Lung (tissue), 12 donors: ENCODE data around the gene CCR1. TPM values are rescaled to one million over a fixed set of nuclear protein-coding genes. Genes with fewer than 3 reads are reported as not detected.
"Not testable (repeated sequence)": the region's sequence is repeated elsewhere in the genome, so short reads cannot be mapped to it uniquely, and the experiment has no call there.

Source experiments
- ATAC-seq: fragments of 200-7000 bp; cut with Tn5 transposase; one replicate; pipeline ENCODE4 v1.9.1; 2020; ENCODE audit warnings: moderate number of reproducible peaks; ENCODE audit not compliant: insufficient read depth, low FRiP score
- DNase-seq, 3 donors: peaks; one replicate each; pipeline ENCODE4 v3.0.0-alpha.2; 2013 to 2017
- H3K27ac ChIP-seq, 2 donors: one replicate each; pipeline ENCODE4 v1.5.1; 2013; ENCODE audit warnings: mild to moderate bottlenecking in 2 of 2, moderate library complexity in 2 of 2, control low read depth in 1 of 2, inconsistent platforms in 1 of 2, low read depth in 1 of 2, low read length in 1 of 2
- H3K27me3 ChIP-seq, 3 donors: one replicate each; pipeline ENCODE4 v1.5.1; 2013; ENCODE audit warnings: low read length in 2 of 3; ENCODE audit not compliant: control insufficient read depth in 3 of 3, insufficient read depth in 3 of 3
- H3K36me3 ChIP-seq, 4 donors: one replicate each; pipeline ENCODE4 v1.5.1; 2013; ENCODE audit warnings: low read length in 4 of 4, mild to moderate bottlenecking in 1 of 4, moderate library complexity in 1 of 4; ENCODE audit not compliant: control insufficient read depth in 4 of 4, insufficient read depth in 4 of 4
- H3K4me1 ChIP-seq, 5 donors: one replicate each; pipeline ENCODE4 v1.5.1; 2013; ENCODE audit warnings: low read length in 5 of 5, mild to moderate bottlenecking in 2 of 5, moderate library complexity in 1 of 5; ENCODE audit not compliant: control insufficient read depth in 5 of 5, insufficient read depth in 5 of 5
- H3K4me3 ChIP-seq: one replicate; pipeline ENCODE4 v1.5.1; 2013; ENCODE audit warnings: mild to moderate bottlenecking, control low read depth, moderate library complexity
- H3K9ac ChIP-seq, 2 donors: one replicate each; pipeline ENCODE4 v1.5.1; 2013; ENCODE audit warnings: low read length in 2 of 2, control low read depth in 1 of 2; ENCODE audit not compliant: insufficient read depth in 1 of 2
- H3K9me3 ChIP-seq, 4 donors: one replicate each; pipeline ENCODE4 v1.5.1; 2013; ENCODE audit warnings: low read length in 3 of 4, mild to moderate bottlenecking in 1 of 4, moderate library complexity in 1 of 4; ENCODE audit not compliant: control insufficient read depth in 4 of 4, insufficient read depth in 3 of 4
- WGBS, 2 donors: extraction: QIAGEN DNeasy Blood & Tissue Kit; methylation state at CpG; one replicate each; pipeline ENCODE4 v1.1.7; 2013; 5-methylcytosine and 5-hydroxymethylcytosine counted together
- polyA plus RNA-seq, 2 donors: library from polyadenylated mRNA; stranded (reverse); fragments of 200-250 nt; gene quantifications; one replicate each; pipeline ENCODE4 v1.2.1, GENCODE V29; 2013
- total RNA-seq, 2 donors: library from RNA; depleted of rRNA in 1 of 2; stranded (reverse); fragments of >200 nt in 1 of 2; gene quantifications; one replicate each; pipeline ENCODE4 v1.2.1, GENCODE V29; 2014 to 2021
- TF ChIP-seq, protein P1 (sequence below): IDR thresholded peaks from 2 replicates; pipeline ENCODE4 v1.5.1; 2012; ENCODE audit warnings: mild to moderate bottlenecking; ENCODE audit errors: control extremely low read depth, extremely low read depth
- donor health status: control.
- donor health status: control.
- donor health status: Bipolar disorder and iron deficiency.
- donor health status: healthy.
- donor health status: DM: yes; HTN: yes; CAD: no.

Gene CCR1
- total and polyA plus RNA-seq, 4 donors, result 9.7 to 95.2 (median 25.3) TPM

DNA sequence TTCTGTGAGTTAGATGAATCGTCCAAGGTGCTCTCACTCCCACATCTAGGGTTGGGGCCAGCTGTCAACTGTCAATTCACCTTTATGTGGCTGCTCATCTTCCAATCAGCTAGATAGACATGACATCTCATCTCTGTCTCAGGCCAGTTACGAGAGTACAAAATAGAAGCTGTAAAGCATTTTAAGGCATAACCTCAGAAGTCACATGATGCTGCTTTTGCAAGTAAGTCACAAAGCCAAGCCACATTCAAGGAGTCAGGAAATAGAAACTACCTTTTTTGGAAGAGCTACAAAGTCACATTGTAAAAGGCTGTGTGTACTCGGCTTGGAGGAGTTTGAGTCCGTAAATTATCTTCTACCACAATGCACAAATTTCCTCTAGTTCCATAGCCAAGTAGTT is 5.1 kb upstream of the CCR1 start:
- ATAC-seq, result no peak
- DNase-seq, result no peak
- Histone ChIP-seq H3K9me3 (no peaks in the 10 kb centered on the region), H3K4me3 (no peak overlapping the region), H3K4me1 (peaks cover 0 to 20% (median 10%) of the 10 kb centered on the region in 5 donors), H3K27ac (no peak overlapping the region), H3K27me3 (no peaks in the 10 kb centered on the region), H3K9ac (no peak overlapping the region), H3K36me3 (no peaks in the 10 kb centered on the region)
- TF ChIP-seq, protein P1, sequence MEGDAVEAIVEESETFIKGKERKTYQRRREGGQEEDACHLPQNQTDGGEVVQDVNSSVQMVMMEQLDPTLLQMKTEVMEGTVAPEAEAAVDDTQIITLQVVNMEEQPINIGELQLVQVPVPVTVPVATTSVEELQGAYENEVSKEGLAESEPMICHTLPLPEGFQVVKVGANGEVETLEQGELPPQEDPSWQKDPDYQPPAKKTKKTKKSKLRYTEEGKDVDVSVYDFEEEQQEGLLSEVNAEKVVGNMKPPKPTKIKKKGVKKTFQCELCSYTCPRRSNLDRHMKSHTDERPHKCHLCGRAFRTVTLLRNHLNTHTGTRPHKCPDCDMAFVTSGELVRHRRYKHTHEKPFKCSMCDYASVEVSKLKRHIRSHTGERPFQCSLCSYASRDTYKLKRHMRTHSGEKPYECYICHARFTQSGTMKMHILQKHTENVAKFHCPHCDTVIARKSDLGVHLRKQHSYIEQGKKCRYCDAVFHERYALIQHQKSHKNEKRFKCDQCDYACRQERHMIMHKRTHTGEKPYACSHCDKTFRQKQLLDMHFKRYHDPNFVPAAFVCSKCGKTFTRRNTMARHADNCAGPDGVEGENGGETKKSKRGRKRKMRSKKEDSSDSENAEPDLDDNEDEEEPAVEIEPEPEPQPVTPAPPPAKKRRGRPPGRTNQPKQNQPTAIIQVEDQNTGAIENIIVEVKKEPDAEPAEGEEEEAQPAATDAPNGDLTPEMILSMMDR, result no peak
- WGBS, 2 donors, result 31 to 57% methylated on average over 4 of the region's 4 CpGs

DNA sequence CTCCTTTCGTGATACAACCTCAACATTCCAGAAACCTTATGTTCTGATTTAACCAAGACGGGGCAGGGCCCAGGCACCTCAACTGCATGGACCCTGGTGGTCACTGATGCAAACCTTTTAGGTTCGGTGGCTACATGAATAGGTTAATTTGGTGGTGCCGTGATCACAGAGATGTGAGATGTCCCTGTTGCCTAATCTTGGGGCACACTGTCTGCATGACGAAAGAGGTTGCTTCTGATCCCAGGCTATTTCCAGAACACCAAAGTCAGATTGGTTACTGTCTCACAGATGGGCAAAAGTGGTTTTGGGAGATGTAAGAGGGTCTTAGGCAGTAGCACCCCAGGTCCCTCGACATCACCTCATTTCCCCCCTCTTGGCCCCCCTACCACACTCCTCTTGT is 4.0 kb upstream of the CCR1 start:
- no peaks in the 10 kb centered on the region for H3K9me3 ChIP-seq
- H3K4me1 ChIP-seq, result peaks cover 0 to 28% (median 10%) of the 10 kb centered on the region in 5 donors

DNA sequence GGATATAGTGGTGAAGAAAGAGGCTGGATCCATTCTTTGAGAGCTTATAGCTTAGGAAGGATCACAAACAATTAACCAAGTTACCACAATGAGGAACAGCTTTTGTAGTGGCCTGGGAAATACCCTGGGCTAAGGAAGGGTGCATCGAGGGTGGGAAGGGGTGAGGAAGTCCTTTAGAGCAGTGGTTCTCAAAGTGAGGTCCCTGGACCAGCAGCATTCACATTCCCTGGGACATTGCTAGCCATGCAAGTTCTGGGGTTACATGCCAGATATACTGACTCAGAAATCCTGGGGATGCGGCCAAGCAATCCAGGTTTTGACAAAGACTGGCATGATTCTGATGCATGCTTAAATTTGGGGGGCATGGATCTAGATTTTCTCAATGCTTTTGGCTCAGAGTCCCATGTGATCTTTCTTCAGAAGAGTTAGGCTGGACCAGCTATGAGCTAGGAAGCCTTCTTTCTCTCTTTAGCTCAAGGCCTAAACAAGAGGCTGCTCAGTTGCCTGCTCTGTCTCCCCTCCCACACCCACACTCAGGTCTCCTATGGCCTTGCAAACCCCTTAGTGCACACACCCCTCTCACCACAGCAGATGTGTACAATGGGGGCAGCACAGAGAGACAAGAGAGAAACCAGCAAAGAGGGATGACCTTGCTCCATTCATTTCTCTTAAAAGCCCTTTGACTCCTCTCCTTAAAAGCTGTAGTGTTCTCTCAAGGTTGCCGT is 1.8 kb upstream of the CCR1 start:
- peaks cover 0 to 26% (median 7%) of the 10 kb centered on the region in 5 donors for H3K4me1 ChIP-seq
- no peak overlapping the region for H3K9ac ChIP-seq
- no peaks in the 10 kb centered on the region for H3K9me3 ChIP-seq
- WGBS, 2 donors, result 64 to 71% methylated on average over 3 of the region's 3 CpGs
- DNase-seq (no peak), ATAC-seq (no peak)
- no peaks in the 10 kb centered on the region for H3K36me3 ChIP-seq
- TF ChIP-seq, protein P1, result no peak
- H3K27me3 ChIP-seq, result no peaks in the 10 kb centered on the region
- no peak overlapping the region for H3K27ac ChIP-seq
- no peak overlapping the region for H3K4me3 ChIP-seq

More for the DNA sequence above, 4.0 kb upstream of the CCR1 start:
- no peak overlapping the region for H3K9ac ChIP-seq
- TF ChIP-seq, protein P1, result no peak
- H3K4me3 ChIP-seq, result no peak overlapping the region
- no peak overlapping the region for H3K27ac ChIP-seq
- 72 to 85% methylated on average over 6 of the region's 6 CpGs for WGBS, 2 donors
- H3K36me3 ChIP-seq, result no peaks in the 10 kb centered on the region
- H3K27me3 ChIP-seq, result no peaks in the 10 kb centered on the region
- ATAC-seq (no peak), DNase-seq (no peak)

DNA sequence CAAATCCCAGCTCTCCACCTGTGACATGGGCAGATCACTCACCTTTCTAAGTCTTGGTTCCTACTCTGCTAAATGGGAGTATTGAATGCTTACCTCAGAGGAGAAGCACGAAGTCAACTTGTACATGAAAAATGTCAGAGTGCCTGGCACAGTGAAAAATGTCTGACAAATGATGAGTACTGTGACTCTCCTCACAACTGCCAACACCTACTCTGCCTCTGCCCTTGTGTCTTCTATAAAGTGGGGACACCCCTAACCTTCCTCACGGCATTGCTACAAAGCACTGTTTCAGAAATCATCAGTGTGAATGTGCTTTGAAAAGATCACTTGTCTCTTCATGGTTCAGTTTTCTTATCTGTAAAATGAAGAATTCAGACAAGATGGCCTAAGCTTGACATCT is 940 bp upstream of the CCR1 start:
- Histone ChIP-seq H3K27me3 (no peaks in the 10 kb centered on the region), H3K9ac (no peak overlapping the region), H3K36me3 (no peaks in the 10 kb centered on the region), H3K27ac (no peak overlapping the region), H3K9me3 (no peaks in the 10 kb centered on the region), H3K4me1 (peaks cover 0 to 23% (median 4%) of the 10 kb centered on the region in 5 donors), H3K4me3 (no peak overlapping the region)
- TF ChIP-seq, protein P1, result no peak
- WGBS, 2 donors, result 47 to 76% methylated on average over 2 of the region's 2 CpGs
- ATAC-seq, result no peak
- DNase-seq, result no peak

DNA sequence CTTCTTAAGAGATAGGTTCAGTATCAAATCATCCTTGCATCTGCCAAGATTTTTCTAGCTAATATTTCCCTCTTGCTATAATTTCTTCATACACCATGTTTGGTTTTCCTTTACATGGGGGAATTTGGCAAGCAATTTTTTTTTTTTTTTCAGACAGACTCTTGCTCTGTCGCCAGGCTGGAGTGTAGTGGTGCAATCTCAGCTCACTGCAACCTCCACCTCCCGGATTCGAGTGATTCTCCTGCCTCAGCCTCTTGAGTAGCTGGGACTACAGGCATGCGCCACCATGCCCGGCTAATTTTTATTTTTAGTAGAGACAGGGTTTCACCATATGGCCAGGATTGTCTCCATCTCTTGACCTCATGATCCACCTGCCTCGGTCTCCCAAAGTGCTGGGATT is 599 bp downstream of the CCR1 start:
- not testable (repeated sequence) for H3K9ac ChIP-seq, H3K27me3 ChIP-seq, H3K9me3 ChIP-seq, DNase-seq, ATAC-seq, H3K4me3 ChIP-seq
- Histone ChIP-seq H3K36me3 (peaks cover 0 to 10% (median 0%) of the 10 kb centered on the region in 4 donors), H3K4me1 (peaks cover 0 to 23% (median 4%) of the 10 kb centered on the region in 5 donors), H3K27ac (peak overlapping the region in 1 of 2 donors; percentile 46)
- WGBS, 2 donors, result 53 to 67% methylated on average over 6 of the region's 6 CpGs
